Progenitor cell of endocrine pancreas (in vitro differentiated cells): ENCODE measurements around the gene GRB10. TPM values are rescaled to one million over a fixed set of nuclear protein-coding genes. Genes with fewer than 3 reads are reported as not detected.

Source experiments
- DNase-seq: peaks from one replicate; pipeline ENCODE4 v3.0.0; 2021; ENCODE audit warnings: low spot score; ENCODE audit not compliant: unreplicated experiment
- H3K27ac Mint-ChIP-seq: 2 replicates; pipeline ENCODE4 v1.8.0; 2021; ENCODE audit warnings: mild to moderate bottlenecking, moderate library complexity, mixed read lengths
- H3K27me3 Mint-ChIP-seq: 2 replicates; pipeline ENCODE4 v1.8.0; 2021; ENCODE audit warnings: mixed read lengths
- H3K36me3 Mint-ChIP-seq: 2 replicates; pipeline ENCODE4 v1.8.0; 2022; ENCODE audit warnings: mixed read lengths; ENCODE audit not compliant: insufficient read depth
- H3K4me1 Mint-ChIP-seq: 2 replicates; pipeline ENCODE4 v1.8.0; 2021; ENCODE audit warnings: low read depth, mixed read lengths
- H3K4me3 Mint-ChIP-seq: 2 replicates; pipeline ENCODE4 v1.8.0; 2021; ENCODE audit warnings: low read depth, mild to moderate bottlenecking, moderate library complexity, mixed read lengths
- H3K9me3 Mint-ChIP-seq: 2 replicates; pipeline ENCODE4 v1.8.0; 2021; ENCODE audit warnings: low read depth, mixed read lengths
- total RNA-seq: library from RNA; stranded (reverse); gene quantifications from 2 replicates; pipeline ENCODE4 v1.2.1, GENCODE V29; 2021
- TF ChIP-seq, protein P1 (sequence below): fragments of 200-600 bp; sonication (generic); IDR thresholded peaks from one replicate; pipeline ENCODE4 v1.5.0; 2021; ENCODE audit warnings: antibody characterized with exemption, mild to moderate bottlenecking; ENCODE audit not compliant: unreplicated experiment

GRB10 gene
- total RNA-seq, 1 donor from 2014 or later: 58.4 TPM

DNA sequence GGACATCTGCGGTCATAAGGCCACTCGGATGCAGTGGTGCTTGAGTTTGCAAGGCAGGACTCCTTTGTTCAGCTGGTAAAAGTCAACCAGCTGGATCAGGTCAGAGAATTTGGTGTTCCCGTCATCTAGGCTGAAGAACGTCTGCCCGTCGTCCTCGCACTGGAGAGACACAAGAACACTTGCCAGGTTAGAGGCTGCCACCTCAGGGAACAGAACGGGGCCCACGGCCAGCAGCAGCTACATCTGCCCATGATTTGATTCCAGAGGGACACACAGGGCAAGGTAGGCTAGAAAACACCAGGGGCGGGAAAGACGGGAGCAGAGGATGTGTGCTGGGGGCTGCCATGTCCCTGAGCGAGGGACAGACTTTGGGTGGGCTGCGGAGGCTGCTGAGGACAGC, 189.8 kb downstream of the GRB10 start:
- no peak overlapping the region for H3K4me3 Mint-ChIP-seq
- peaks cover 17% of the 10 kb centered on the region for H3K4me1 Mint-ChIP-seq
- peak overlapping the region; percentile 27 for H3K27ac Mint-ChIP-seq
- peaks cover 9% of the 10 kb centered on the region for H3K9me3 Mint-ChIP-seq
- TF ChIP-seq, protein P1, sequence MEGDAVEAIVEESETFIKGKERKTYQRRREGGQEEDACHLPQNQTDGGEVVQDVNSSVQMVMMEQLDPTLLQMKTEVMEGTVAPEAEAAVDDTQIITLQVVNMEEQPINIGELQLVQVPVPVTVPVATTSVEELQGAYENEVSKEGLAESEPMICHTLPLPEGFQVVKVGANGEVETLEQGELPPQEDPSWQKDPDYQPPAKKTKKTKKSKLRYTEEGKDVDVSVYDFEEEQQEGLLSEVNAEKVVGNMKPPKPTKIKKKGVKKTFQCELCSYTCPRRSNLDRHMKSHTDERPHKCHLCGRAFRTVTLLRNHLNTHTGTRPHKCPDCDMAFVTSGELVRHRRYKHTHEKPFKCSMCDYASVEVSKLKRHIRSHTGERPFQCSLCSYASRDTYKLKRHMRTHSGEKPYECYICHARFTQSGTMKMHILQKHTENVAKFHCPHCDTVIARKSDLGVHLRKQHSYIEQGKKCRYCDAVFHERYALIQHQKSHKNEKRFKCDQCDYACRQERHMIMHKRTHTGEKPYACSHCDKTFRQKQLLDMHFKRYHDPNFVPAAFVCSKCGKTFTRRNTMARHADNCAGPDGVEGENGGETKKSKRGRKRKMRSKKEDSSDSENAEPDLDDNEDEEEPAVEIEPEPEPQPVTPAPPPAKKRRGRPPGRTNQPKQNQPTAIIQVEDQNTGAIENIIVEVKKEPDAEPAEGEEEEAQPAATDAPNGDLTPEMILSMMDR: no peak
- no peak for DNase-seq
- no peaks in the 10 kb centered on the region for H3K27me3 Mint-ChIP-seq
- peaks cover 37% of the 10 kb centered on the region for H3K36me3 Mint-ChIP-seq

DNA sequence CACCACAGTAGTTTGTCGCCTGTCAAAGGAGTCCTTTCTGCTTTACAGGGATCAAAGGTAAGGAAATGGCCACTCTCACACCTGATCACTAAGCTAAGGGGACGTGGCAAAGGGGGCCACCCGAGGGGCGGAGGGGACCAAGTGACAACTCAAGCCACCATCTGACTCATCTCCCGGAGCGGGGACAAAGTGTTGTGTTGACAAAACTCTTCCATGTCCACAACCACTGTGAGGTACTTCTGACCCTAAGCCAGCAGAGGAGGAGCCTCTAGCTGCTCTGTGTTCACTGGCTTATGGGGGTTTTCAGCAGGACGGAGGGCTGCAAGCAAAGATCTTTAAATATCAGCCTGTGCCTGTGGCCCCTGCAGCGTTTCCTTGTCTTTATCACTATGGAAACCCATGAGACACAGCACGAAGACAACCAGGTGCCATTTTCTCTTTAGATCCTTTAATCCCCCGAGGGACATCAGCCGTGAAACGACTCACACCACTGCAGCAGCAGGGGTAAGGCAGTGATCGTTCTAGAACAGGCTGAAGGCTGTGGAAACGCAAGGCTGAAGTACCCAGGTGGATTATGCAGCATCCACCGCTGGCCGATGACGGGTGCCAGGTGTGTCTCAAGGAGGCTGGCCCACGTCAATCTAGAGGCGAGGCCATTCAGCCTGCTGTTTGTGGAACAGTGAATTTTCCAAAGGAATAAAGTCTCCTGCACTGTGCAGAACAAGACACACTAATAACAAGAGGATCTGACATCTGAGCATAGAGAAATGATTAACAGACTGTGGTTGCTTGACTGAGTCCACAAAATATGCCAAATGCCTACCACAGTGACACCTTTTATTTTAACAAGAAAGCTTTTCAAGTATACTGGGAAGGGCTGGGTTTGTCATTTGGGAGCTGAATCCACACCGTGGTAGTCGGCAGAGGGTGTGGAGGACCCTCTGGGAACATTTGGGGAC, 190.9 kb downstream of the GRB10 start:
- Mint-ChIP-seq H3K36me3 (peaks cover 36% of the 10 kb centered on the region), H3K4me1 (peaks cover 17% of the 10 kb centered on the region), H3K4me3 (peak overlapping the region; percentile 23), H3K27ac (peak overlapping the region; percentile 43), H3K27me3 (no peaks in the 10 kb centered on the region), H3K9me3 (peaks cover 9% of the 10 kb centered on the region)
- no peak for DNase-seq
- TF ChIP-seq, protein P1: no peak

DNA sequence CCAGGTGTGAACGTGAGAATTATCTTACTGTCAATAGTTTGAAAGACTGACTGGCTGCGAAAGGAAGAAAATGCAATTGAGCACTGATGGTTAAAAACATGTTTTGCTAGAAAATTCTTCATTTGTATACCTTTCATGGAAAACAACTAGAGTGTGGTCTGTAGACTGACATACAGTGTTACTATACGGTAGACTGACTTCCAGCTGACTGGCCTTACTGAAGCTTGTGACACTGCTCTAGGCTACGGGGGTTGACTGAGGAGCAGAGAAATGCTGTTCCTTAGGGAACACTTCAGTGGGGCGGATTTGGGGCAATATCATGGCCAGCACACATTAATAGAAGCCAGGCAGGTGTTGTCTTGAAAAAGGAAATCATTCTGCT, 191.6 kb downstream of the GRB10 start:
- TF ChIP-seq, protein P1: no peak
- Mint-ChIP-seq H3K4me1 (peaks cover 17% of the 10 kb centered on the region), H3K4me3 (no peak overlapping the region), H3K27ac (no peak overlapping the region), H3K36me3 (peaks cover 33% of the 10 kb centered on the region), H3K9me3 (peaks cover 9% of the 10 kb centered on the region), H3K27me3 (no peaks in the 10 kb centered on the region)
- no peak for DNase-seq

DNA sequence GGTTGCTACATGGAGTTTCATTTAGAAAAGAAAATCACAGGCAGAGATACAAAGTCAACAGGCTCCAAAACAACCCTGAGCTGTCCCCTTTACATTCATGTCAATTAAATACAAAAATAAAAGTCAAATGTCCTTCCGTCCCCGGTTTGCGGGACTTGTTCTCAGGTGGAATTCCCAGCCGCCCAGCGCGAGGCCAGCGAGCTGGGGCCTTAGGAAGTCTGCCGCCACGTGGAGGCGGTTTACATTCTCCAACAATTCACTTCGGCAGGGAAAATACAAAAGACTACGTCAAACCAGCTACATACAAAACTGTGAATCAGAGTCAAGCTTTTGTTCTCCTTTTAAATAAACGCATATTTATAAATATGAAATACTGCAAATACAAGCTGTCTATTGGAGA, 192.2 kb downstream of the GRB10 start:
- no peak overlapping the region for H3K27ac Mint-ChIP-seq
- peaks cover 9% of the 10 kb centered on the region for H3K9me3 Mint-ChIP-seq
- no peaks in the 10 kb centered on the region for H3K27me3 Mint-ChIP-seq
- H3K36me3 Mint-ChIP-seq: peaks cover 30% of the 10 kb centered on the region
- no peak for DNase-seq
- H3K4me3 Mint-ChIP-seq: no peak overlapping the region
- H3K4me1 Mint-ChIP-seq: peaks cover 17% of the 10 kb centered on the region
- TF ChIP-seq, protein P1: no peak

DNA sequence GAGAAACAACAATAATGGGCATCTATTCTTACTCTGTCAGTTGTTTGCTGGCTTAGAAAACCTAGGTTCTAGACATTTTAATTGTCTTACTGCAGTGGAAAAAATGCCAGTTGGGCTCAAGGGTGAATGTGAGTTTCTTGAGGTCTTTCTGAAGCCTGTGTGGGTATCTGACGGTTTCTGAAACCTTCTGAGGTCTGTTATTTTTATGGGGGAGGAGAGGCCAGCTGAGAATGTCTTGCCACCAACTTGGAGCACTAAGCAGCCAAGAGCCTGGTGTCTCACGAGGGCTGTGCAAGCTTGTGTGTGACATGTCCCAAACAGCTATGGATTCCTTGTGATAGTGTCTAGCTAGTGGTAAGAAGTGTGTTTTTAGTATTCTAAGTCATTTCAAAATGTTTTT, 193.3 kb downstream of the GRB10 start:
- TF ChIP-seq, protein P1: no peak
- Mint-ChIP-seq H3K4me1 (peaks cover 17% of the 10 kb centered on the region), H3K27ac (no peak overlapping the region), H3K9me3 (peaks cover 9% of the 10 kb centered on the region), H3K36me3 (peaks cover 24% of the 10 kb centered on the region), H3K4me3 (no peak overlapping the region), H3K27me3 (no peaks in the 10 kb centered on the region)
- no peak for DNase-seq
